GM12864 (cell line): ENCODE measurements around the gene XAB2.
"Not testable (repeated sequence)": the region's sequence is repeated elsewhere in the genome, so short reads cannot be mapped to it uniquely, and the experiment has no call there.

Experiments used
- DNase-seq: peaks from one replicate; pipeline ENCODE4 v3.0.0-alpha.2; 2011; ENCODE audit warnings: low read depth
- H3K4me3 ChIP-seq: 2 replicates; pipeline ENCODE4 v1.5.1; 2011; ENCODE audit warnings: mild to moderate bottlenecking, low read depth, low read length, control low read depth
- CTCF ChIP-seq: IDR thresholded peaks from 2 replicates; pipeline ENCODE4 v1.5.1; 2011; ENCODE audit warnings: low read depth, mild to moderate bottlenecking, moderate library complexity, low read length, control low read depth, inconsistent platforms; ENCODE audit errors: missing control alignments

Gene XAB2

GRCh38 chr19:7590256-7590655 is 39.1 kb downstream of the XAB2 start:
- H3K4me3 ChIP-seq, result no peak overlapping the region
- DNase-seq, result no peak
- no peak for TF ChIP-seq CTCF

- no peak for TF ChIP-seq CTCF
- no peak for DNase-seq
- H3K4me3 ChIP-seq, result no peak overlapping the region
Observed at GRCh38 chr19:7589822-7590221, 39.5 kb downstream of the XAB2 start.

DNA sequence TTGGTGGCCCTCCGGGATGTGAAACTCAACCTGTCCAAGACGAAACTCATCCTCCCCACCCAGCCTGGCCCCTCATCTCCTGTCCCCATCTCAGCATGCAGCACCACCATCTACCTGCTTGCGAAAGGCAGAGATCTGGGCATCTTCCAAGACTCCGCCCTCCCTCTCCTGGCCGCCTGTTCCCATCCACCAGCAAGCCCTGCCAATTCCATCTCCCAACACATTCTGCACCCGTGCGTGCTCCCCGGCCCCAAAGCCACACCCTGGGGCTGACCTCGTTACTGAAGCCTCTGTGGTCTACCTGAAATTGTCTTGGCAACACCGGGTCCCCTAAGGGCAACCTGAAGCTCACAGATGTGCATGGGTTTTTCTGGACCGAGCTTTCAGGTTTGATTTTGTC is 46.9 kb downstream of the XAB2 start:
- DNase-seq, result no peak
- no peak for TF ChIP-seq CTCF

DNA sequence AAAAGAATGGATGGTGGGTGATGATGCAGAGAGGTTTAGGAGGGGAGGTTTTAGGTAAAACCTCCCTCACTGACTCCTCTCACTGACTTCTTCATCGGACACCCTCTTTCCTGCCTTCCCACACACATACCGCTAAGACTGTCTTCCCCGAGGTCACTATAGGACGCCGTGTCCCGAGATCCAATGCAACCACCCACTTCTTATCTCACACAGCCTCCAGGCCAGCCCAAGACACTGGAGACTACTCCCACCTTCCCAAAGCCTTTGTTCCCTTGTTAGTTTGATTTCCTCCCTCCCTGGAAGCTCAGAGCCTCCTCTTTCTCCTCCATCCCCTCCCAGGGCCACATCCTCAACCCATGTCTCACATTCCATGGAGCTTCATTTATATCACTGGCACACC is 50.2 kb downstream of the XAB2 start:
- no peak for DNase-seq
- H3K4me3 ChIP-seq, result no peak overlapping the region
- no peak for TF ChIP-seq CTCF

More for the DNA sequence above, 46.9 kb downstream of the XAB2 start:
- H3K4me3 ChIP-seq, result no peak overlapping the region

- no peak for DNase-seq
- H3K4me3 ChIP-seq, result no peak overlapping the region
- TF ChIP-seq CTCF, result no peak
Observed at GRCh38 chr19:7578127-7578526, 51.2 kb downstream of the XAB2 start.

- H3K4me3 ChIP-seq, DNase-seq: not testable (repeated sequence)
Observed at GRCh38 chr19:7577422-7577821, 51.9 kb downstream of the XAB2 start.

- DNase-seq, result no peak
- no peak for TF ChIP-seq CTCF
- no peak overlapping the region for H3K4me3 ChIP-seq
Observed at GRCh38 chr19:7575434-7576040, 53.8 kb downstream of the XAB2 start.
